GM21786 (cell line): Measurements from ENCODE around the gene ADAMTS14.
"Not testable (repeated sequence)": the region's sequence is repeated elsewhere in the genome, so short reads cannot be mapped to it uniquely, and the experiment has no call there.

Source experiments
- ATAC-seq: cut with Tn5 transposase; IDR thresholded peaks from one replicate; pipeline ENCODE4 v1.9.1; 2021; ENCODE audit not compliant: unreplicated experiment

ADAMTS14 gene

GRCh38 chr10:70768026-70768685 lies 95.8 kb downstream of the ADAMTS14 start:
- ATAC-seq, result not testable (repeated sequence)

GRCh38 chr10:70769121-70769520 lies 96.8 kb downstream of the ADAMTS14 start:
- no peak for ATAC-seq

GRCh38 chr10:70770001-70770400 lies 97.7 kb downstream of the ADAMTS14 start:
- ATAC-seq, result no peak

GRCh38 chr10:70770516-70770915 lies 98.2 kb downstream of the ADAMTS14 start:
- not testable (repeated sequence) for ATAC-seq

GRCh38 chr10:70771311-70772194 lies 99.2 kb downstream of the ADAMTS14 start:
- no peak for ATAC-seq

- ATAC-seq, result no peak
These were observed 100.3 kb downstream of the ADAMTS14 start for GRCh38 chr10:70772627-70773026.

GRCh38 chr10:70773461-70773860 lies 101.2 kb downstream of the ADAMTS14 start:
- no peak for ATAC-seq

- no peak for ATAC-seq
These were observed 101.9 kb downstream of the ADAMTS14 start for GRCh38 chr10:70773965-70774809.

- no peak for ATAC-seq
These were observed 102.7 kb downstream of the ADAMTS14 start for GRCh38 chr10:70774810-70775678.

GRCh38 chr10:70775679-70776454 lies 103.6 kb downstream of the ADAMTS14 start:
- ATAC-seq, result no peak

- no peak for ATAC-seq
These were observed 104.2 kb downstream of the ADAMTS14 start for GRCh38 chr10:70776455-70777005.

GRCh38 chr10:70777063-70777875 lies 105.0 kb downstream of the ADAMTS14 start:
- no peak for ATAC-seq

- no peak for ATAC-seq
These were observed 106.1 kb downstream of the ADAMTS14 start for GRCh38 chr10:70778267-70778924.

GRCh38 chr10:70779088-70779487 lies 106.8 kb downstream of the ADAMTS14 start:
- ATAC-seq, result no peak

GRCh38 chr10:70779511-70780369 lies 107.4 kb downstream of the ADAMTS14 start:
- ATAC-seq, result no peak

GRCh38 chr10:70780370-70780760 lies 108.1 kb downstream of the ADAMTS14 start:
- no peak for ATAC-seq

GRCh38 chr10:70780772-70781171 lies 108.5 kb downstream of the ADAMTS14 start:
- ATAC-seq, result no peak
